K562 treated with DMSO at 1 percent for 48 hours (cell line): ENCODE data around the gene KLHL14. TPM values are rescaled to one million over a fixed set of nuclear protein-coding genes. Genes with fewer than 3 reads are reported as not detected.

Source experiments
- total RNA-seq: library from RNA; unstranded; fragments of 300-600 nt; gene quantifications from 2 replicates; pipeline ENCODE4 v1.2.3, GENCODE V29; 2022; ENCODE audit warnings: low replicate concordance; ENCODE audit errors: extremely low read depth

KLHL14 gene
- not detected in 2 replicates for total RNA-seq

GRCh38 chr18:32772581-32773381 lies at the start of gene KLHL14:
Gene KLHL14 (minus strand): TSS chr18:32773023. CDS start chr18:32770591, 2,432 bp downstream.

